Activated T-cell treated with anti-CD3 and anti-CD28 coated beads for 24 hours (primary cell): ENCODE data around the gene PARD3.

Source experiments
- DNase-seq: peaks from one replicate; pipeline ENCODE4 v3.0.0-alpha.2; 2020; ENCODE audit warnings: low read depth

The PARD3 gene

GRCh38 chr10:34157501-34157900 lies 657.6 kb downstream of the PARD3 start:
- DNase-seq = no peak

GRCh38 chr10:34156781-34157425 lies 658.2 kb downstream of the PARD3 start:
- DNase-seq = no peak

- DNase-seq = no peak
Observed at GRCh38 chr10:34155812-34156211, 659.3 kb downstream of the PARD3 start.

GRCh38 chr10:34154383-34154900 lies 660.7 kb downstream of the PARD3 start:
- DNase-seq = no peak

GRCh38 chr10:34153663-34154382 lies 661.3 kb downstream of the PARD3 start:
- DNase-seq = no peak

- DNase-seq = no peak
Observed at GRCh38 chr10:34152434-34152833, 662.7 kb downstream of the PARD3 start.

- no peak for DNase-seq
Observed at GRCh38 chr10:34151931-34152330, 663.2 kb downstream of the PARD3 start.

GRCh38 chr10:34151481-34151880 lies 663.6 kb downstream of the PARD3 start:
- DNase-seq = no peak

GRCh38 chr10:34150103-34150502 lies 665.0 kb downstream of the PARD3 start:
- DNase-seq = no peak

GRCh38 chr10:34148305-34148657 lies 666.8 kb downstream of the PARD3 start:
- DNase-seq = no peak

- no peak for DNase-seq
Observed at GRCh38 chr10:34147641-34148304, 667.3 kb downstream of the PARD3 start.

GRCh38 chr10:34145715-34146114 lies 669.4 kb downstream of the PARD3 start:
- no peak for DNase-seq

GRCh38 chr10:34143466-34143865 lies 671.6 kb downstream of the PARD3 start:
- no peak for DNase-seq

GRCh38 chr10:34141032-34141680 lies 673.9 kb downstream of the PARD3 start:
- no peak for DNase-seq

- no peak for DNase-seq
Observed at GRCh38 chr10:34139559-34139958, 675.5 kb downstream of the PARD3 start.

GRCh38 chr10:34137955-34138354 lies 677.1 kb downstream of the PARD3 start:
- DNase-seq = no peak

GRCh38 chr10:34137201-34137600 lies 677.9 kb downstream of the PARD3 start:
- no peak for DNase-seq

- DNase-seq = no peak
Observed at GRCh38 chr10:34135515-34135914, 679.6 kb downstream of the PARD3 start.

GRCh38 chr10:34134602-34135001 lies 680.5 kb downstream of the PARD3 start:
- DNase-seq = no peak

GRCh38 chr10:34133406-34133805 lies 681.7 kb downstream of the PARD3 start:
- DNase-seq = no peak

GRCh38 chr10:34131152-34131551 lies 683.9 kb downstream of the PARD3 start:
- DNase-seq = no peak

- DNase-seq = no peak
Observed at GRCh38 chr10:34127676-34128075, 687.4 kb downstream of the PARD3 start.
